Activated T-cell treated with anti-CD3 and anti-CD28 coated beads, Interleukin-2, amount 50 U/mL, for 72 hours (primary cell): ENCODE measurements around the gene CLEC2D. TPM values are rescaled to one million over a fixed set of nuclear protein-coding genes. Genes with fewer than 3 reads are reported as not detected.
"Not testable (repeated sequence)": the region's sequence is repeated elsewhere in the genome, so short reads cannot be mapped to it uniquely, and the experiment has no call there.

Experiments used
- ATAC-seq, 2 donors: fragments of 150-1000 bp; cut with Tn5 transposase; replicated peaks in 1 of 2; 2 replicates each; pipeline ENCODE4 v1.10.0; 2021; ENCODE audit warnings: moderate library complexity in 2 of 2, mild to moderate bottlenecking in 1 of 2
- DNase-seq, 2 donors: peaks; one replicate each; pipeline ENCODE4 v3.0.0; 2021 to 2022; ENCODE audit warnings: mixed read lengths in 1 of 2
- H3K27ac Mint-ChIP-seq: one replicate; pipeline ENCODE4 v1.8.0; 2022; ENCODE audit warnings: mild to moderate bottlenecking, moderate library complexity, mixed read lengths
- H3K27me3 Mint-ChIP-seq: one replicate; pipeline ENCODE4 v1.8.0; 2022; ENCODE audit warnings: low read depth, mixed read lengths
- H3K36me3 Mint-ChIP-seq, 2 donors: one replicate each; pipeline ENCODE4 v1.8.0; 2022; ENCODE audit warnings: mixed read lengths in 2 of 2, mild to moderate bottlenecking in 1 of 2; ENCODE audit not compliant: insufficient read depth in 2 of 2
- H3K4me1 Mint-ChIP-seq: one replicate; pipeline ENCODE4 v1.8.0; 2022; ENCODE audit warnings: low read depth, mixed read lengths
- H3K4me3 Mint-ChIP-seq, 2 donors: one replicate each; pipeline ENCODE4 v1.8.0; 2022; ENCODE audit warnings: mild to moderate bottlenecking in 2 of 2, mixed read lengths in 2 of 2, moderate library complexity in 2 of 2
- H3K9me3 Mint-ChIP-seq, 2 donors: one replicate each; pipeline ENCODE4 v1.8.0; 2022; ENCODE audit warnings: mixed read lengths in 2 of 2
- total RNA-seq, 2 donors: library from RNA; stranded (reverse); gene quantifications; one replicate each; pipeline ENCODE4 v1.2.3, GENCODE V29; 2022

CLEC2D gene
- total RNA-seq, 2 donors from 2014 or later = 269 to 293 TPM

- Mint-ChIP-seq H3K27ac (no peak overlapping the region), H3K4me1 (peaks cover 42% of the 10 kb centered on the region), H3K4me3 (peak overlapping the region; percentile 26 to 66)
Measured at GRCh38 chr12:9730011-9730410, 60.5 kb downstream of the CLEC2D start.

GRCh38 chr12:9730591-9730990 lies 61.1 kb downstream of the CLEC2D start:
- H3K36me3 Mint-ChIP-seq = no peaks in the 10 kb centered on the region
- ATAC-seq (no peak), DNase-seq (no peak)
- no peak overlapping the region for H3K27ac Mint-ChIP-seq
- H3K27me3 Mint-ChIP-seq = no peaks in the 10 kb centered on the region
- peak overlapping the region; percentile 79 to 89 for H3K4me3 Mint-ChIP-seq
- peaks cover 0 to under 1% of the 10 kb centered on the region in 2 donors for H3K9me3 Mint-ChIP-seq
- peaks cover 42% of the 10 kb centered on the region for H3K4me1 Mint-ChIP-seq

More at GRCh38 chr12:9730011-9730410, 60.5 kb downstream of the CLEC2D start:
- Mint-ChIP-seq H3K27me3 (no peaks in the 10 kb centered on the region), H3K9me3 (no peaks in the 10 kb centered on the region), H3K36me3 (no peaks in the 10 kb centered on the region)
- ATAC-seq (no peak), DNase-seq (no peak)

- peaks cover 0 to 2% of the 10 kb centered on the region in 2 donors for H3K9me3 Mint-ChIP-seq
- peaks cover 46% of the 10 kb centered on the region for H3K4me1 Mint-ChIP-seq
- H3K27ac Mint-ChIP-seq = peak overlapping the region; percentile 91
- H3K36me3 Mint-ChIP-seq = no peaks in the 10 kb centered on the region
- H3K4me3 Mint-ChIP-seq = peak overlapping the region; percentile 79 to 89
- H3K27me3 Mint-ChIP-seq = no peaks in the 10 kb centered on the region
- DNase-seq (no peak), ATAC-seq (no peak)
Measured at GRCh38 chr12:9731393-9731792, 61.9 kb downstream of the CLEC2D start.

- H3K4me3 Mint-ChIP-seq = peak overlapping the region; percentile 79 to 89
- no peaks in the 10 kb centered on the region for H3K36me3 Mint-ChIP-seq
- DNase-seq (no peak), ATAC-seq (peak; percentile 34 to 47)
- H3K4me1 Mint-ChIP-seq = peaks cover 50% of the 10 kb centered on the region
- H3K27ac Mint-ChIP-seq = peak overlapping the region; percentile 91
- H3K9me3 Mint-ChIP-seq = peaks cover 0 to 2% of the 10 kb centered on the region in 2 donors
- H3K27me3 Mint-ChIP-seq = no peaks in the 10 kb centered on the region
Measured at GRCh38 chr12:9731797-9732196, 62.3 kb downstream of the CLEC2D start.

GRCh38 chr12:9732921-9733461 lies 63.5 kb downstream of the CLEC2D start, which contains the start of gene CLECL1:
TSS of gene CLECL1 (minus strand) at chr12:9733097.
- Mint-ChIP-seq H3K4me3 (peak within 1 kb of the TSS; percentile 79 to 89), H3K4me1 (peaks cover 62% of the 10 kb centered on the region), H3K36me3 (no peaks in the 10 kb centered on the region), H3K27me3 (no peaks in the 10 kb centered on the region), H3K27ac (peak within 1 kb of the TSS; percentile 91), H3K9me3 (peaks cover 0 to 2% of the 10 kb centered on the region in 2 donors)
- ATAC-seq (peak; percentile 83 to 87), DNase-seq (no peak)

- Mint-ChIP-seq H3K27me3 (no peaks in the 10 kb centered on the region), H3K36me3 (peaks cover 9 to 12% of the 10 kb centered on the region in 2 donors)
Measured at GRCh38 chr12:9735601-9736000, 66.1 kb downstream of the CLEC2D start.

GRCh38 chr12:9736936-9737705 lies 67.6 kb downstream of the CLEC2D start:
- Mint-ChIP-seq H3K27me3 (no peaks in the 10 kb centered on the region), H3K36me3 (peaks cover 11 to 14% of the 10 kb centered on the region in 2 donors), H3K4me1 (peaks cover 63% of the 10 kb centered on the region), H3K9me3 (peaks cover 0 to 5% of the 10 kb centered on the region in 2 donors), H3K4me3 (peak overlapping the region; percentile 70 to 92), H3K27ac (peak overlapping the region; percentile 97)
- ATAC-seq (no peak), DNase-seq (no peak)

More at GRCh38 chr12:9735601-9736000, 66.1 kb downstream of the CLEC2D start:
- Mint-ChIP-seq H3K4me1 (peaks cover 70% of the 10 kb centered on the region), H3K27ac (no peak overlapping the region), H3K9me3 (peaks cover 0 to 3% of the 10 kb centered on the region in 2 donors), H3K4me3 (no peak overlapping the region)
- ATAC-seq = no peak
- no peak for DNase-seq

GRCh38 chr12:9738905-9739304 lies 69.4 kb downstream of the CLEC2D start:
- Mint-ChIP-seq H3K36me3 (peaks cover 11 to 14% of the 10 kb centered on the region in 2 donors), H3K4me3 (peak overlapping the region; percentile 61 to 70), H3K4me1 (peaks cover 63% of the 10 kb centered on the region)
- not testable (repeated sequence) for H3K27me3 Mint-ChIP-seq, H3K27ac Mint-ChIP-seq, ATAC-seq, H3K9me3 Mint-ChIP-seq, DNase-seq

- not testable (repeated sequence) for H3K27me3 Mint-ChIP-seq, DNase-seq, H3K27ac Mint-ChIP-seq, H3K9me3 Mint-ChIP-seq, ATAC-seq
- Mint-ChIP-seq H3K4me3 (peak overlapping the region in 1 of 2 donors; percentile 68), H3K4me1 (peaks cover 68% of the 10 kb centered on the region), H3K36me3 (peaks cover 11 to 14% of the 10 kb centered on the region in 2 donors)
Measured at GRCh38 chr12:9739404-9740105, 70.0 kb downstream of the CLEC2D start.

- Mint-ChIP-seq H3K36me3 (peaks cover 11 to 14% of the 10 kb centered on the region in 2 donors), H3K27me3 (no peaks in the 10 kb centered on the region), H3K27ac (peak overlapping the region; percentile 78), H3K4me1 (peaks cover 75% of the 10 kb centered on the region), H3K4me3 (peak overlapping the region; percentile 44 to 68), H3K9me3 (peaks cover 0 to 5% of the 10 kb centered on the region in 2 donors)
- no peak for ATAC-seq
- DNase-seq = no peak
Measured at GRCh38 chr12:9740106-9740750, 70.7 kb downstream of the CLEC2D start.

GRCh38 chr12:9741726-9742125 lies 72.2 kb downstream of the CLEC2D start:
- peaks cover 0 to 3% of the 10 kb centered on the region in 2 donors for H3K9me3 Mint-ChIP-seq
- H3K27ac Mint-ChIP-seq = peak overlapping the region; percentile 81
- H3K36me3 Mint-ChIP-seq = peaks cover 11 to 14% of the 10 kb centered on the region in 2 donors
- peak overlapping the region; percentile 85 to 89 for H3K4me3 Mint-ChIP-seq
- peaks cover 69% of the 10 kb centered on the region for H3K4me1 Mint-ChIP-seq
- H3K27me3 Mint-ChIP-seq = no peaks in the 10 kb centered on the region
- peak; percentile 88 to 92 for ATAC-seq
- peak; percentile 79 to 83 for DNase-seq

GRCh38 chr12:9742661-9743060 lies 73.1 kb downstream of the CLEC2D start:
- DNase-seq = no peak
- peak; percentile 29 for ATAC-seq

More at GRCh38 chr12:9742661-9743060, 73.1 kb downstream of the CLEC2D start:
- Mint-ChIP-seq H3K4me3 (peak overlapping the region; percentile 85 to 89), H3K27ac (peak overlapping the region; percentile 94), H3K36me3 (peaks cover 11 to 14% of the 10 kb centered on the region in 2 donors), H3K27me3 (no peaks in the 10 kb centered on the region), H3K4me1 (peaks cover 60% of the 10 kb centered on the region), H3K9me3 (peaks cover 0 to 3% of the 10 kb centered on the region in 2 donors)
